Ovary (tissue), 3 donors: Measurements from ENCODE around the gene MARCOL.

ENCODE experiments used
- CTCF ChIP-seq, 3 donors: fragments of 450-650 bp in 2 of 3; fragments of 200-600 bp in 1 of 3; IDR thresholded peaks; one replicate each; pipeline versions ENCODE4 v1.5.1 to v1.8.0; 2016 to 2022; ENCODE audit warnings: antibody characterized with exemption in 3 of 3, mild to moderate bottlenecking in 1 of 3
- EP300 ChIP-seq: sonication (generic); formaldehyde crosslinking; IDR thresholded peaks from one replicate; pipeline ENCODE4 v1.6.1; 2017; ENCODE audit warnings: antibody characterized with exemption
- donor health status: DM: no; HTN: no; CAD: no.

GRCh38 chr5:148224117-148224742 is 14.1 kb upstream of the MARCOL start:
- no peak for TF ChIP-seq CTCF (IDR thresholded peaks at IDR 0.05)
- TF ChIP-seq EP300: no peak
